Suprapubic skin (tissue), 3 donors: ENCODE results near the gene TEX22.

ENCODE experiments used
- CTCF ChIP-seq, 2 donors: fragments of 200-600 bp in 1 of 2; fragments of 450-650 bp in 1 of 2; sonication (generic) in 1 of 2; IDR thresholded peaks; one replicate each; pipeline ENCODE4 v1.5.1; 2016 to 2019; ENCODE audit warnings: antibody characterized with exemption in 2 of 2, mild to moderate bottlenecking in 1 of 2, moderate library complexity in 1 of 2
- EP300 ChIP-seq: sonication (generic); formaldehyde crosslinking; IDR thresholded peaks from one replicate; pipeline ENCODE4 v1.6.1; 2017; ENCODE audit warnings: antibody characterized with exemption
- POLR2A ChIP-seq, 2 donors: fragments of 450-650 bp; IDR thresholded peaks; one replicate each; pipeline ENCODE4 v1.6.1; 2017; ENCODE audit warnings: antibody characterized with exemption in 2 of 2, mild to moderate bottlenecking in 2 of 2, moderate library complexity in 2 of 2

GRCh38 chr14:105413544-105413886 lies 15.2 kb downstream of the TEX22 start:
- TF ChIP-seq CTCF (IDR thresholded peaks at IDR 0.05) (no peak), POLR2A (IDR thresholded peaks at IDR 0.05) (no peak), EP300 (no peak)
